ENCODE data around the gene ZNF205. TPM values are rescaled to one million over a fixed set of nuclear protein-coding genes. Genes with fewer than 3 reads are reported as not detected.
A peak's percentile ranks its signal among the peaks of the same experiment; 100 is the strongest.

ZNF205 gene
- total and polyA plus RNA-seq, 9 of the 15 experiments (the other 6 are each of a cell fraction or from before 2014, with no cell fraction given) = 2.4 to 11.8 (median 5.1) TPM; not detected in 2

DNA sequence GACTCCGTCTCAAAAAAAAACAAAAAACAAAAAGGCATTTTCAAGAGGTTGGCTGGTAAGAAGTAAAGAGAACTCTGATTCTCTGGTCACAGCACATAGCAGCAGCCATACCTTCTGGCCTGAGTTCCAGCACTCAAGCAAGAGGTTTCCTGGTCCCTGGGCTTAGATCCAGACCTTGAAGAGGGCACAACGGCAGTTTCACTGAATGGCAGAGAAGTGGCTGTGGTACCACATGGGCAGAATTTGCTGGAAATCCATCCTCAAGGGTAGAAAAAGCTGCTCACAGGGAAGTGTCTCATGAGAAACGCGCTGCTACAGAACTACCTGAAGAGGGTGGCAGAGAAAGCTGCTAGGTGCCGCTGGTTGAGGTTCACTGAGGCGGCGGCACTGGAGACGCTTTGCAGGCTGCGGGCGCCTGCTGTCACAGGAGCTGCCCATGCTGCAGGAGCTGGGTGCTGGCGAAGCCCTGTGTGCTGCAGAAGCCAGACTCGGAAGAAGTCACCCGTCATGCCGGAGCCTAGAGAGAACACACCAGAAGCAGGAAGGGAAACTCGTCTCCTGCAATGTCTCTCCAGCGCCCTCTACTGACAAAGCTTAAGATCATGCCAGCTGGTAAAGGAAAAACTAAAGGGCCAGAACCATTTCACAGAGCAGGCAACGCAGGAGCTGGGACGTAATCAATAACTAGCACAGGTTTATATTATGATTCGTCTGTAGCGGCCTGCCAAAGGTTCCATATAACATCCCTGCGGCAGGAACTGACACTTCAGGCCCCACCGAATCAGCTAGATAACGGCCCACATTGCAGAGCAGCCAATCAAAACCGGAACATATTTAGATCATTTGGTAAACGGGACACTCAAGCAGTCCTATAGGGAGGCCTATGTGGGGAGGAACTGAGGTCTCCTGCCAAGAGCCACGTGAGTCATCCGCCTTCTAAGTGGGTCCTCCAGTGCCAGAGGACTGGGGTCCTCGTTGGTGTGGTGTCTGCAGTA lies 17.0 kb downstream of the ZNF205 start:
- in situ Hi-C loops (cut with MboI) = no loop called here
- CTCF ChIA-PET (ENCODE audit: low intra/inter-chr PET ratio) = interaction anchor here (0.7 to 2.7 kb wide), 5 partner anchors 21 to 71 kb away, joined by 4 to 20 read pairs (median 9); no protein-coding TSS in a partner anchor
- BruUV-seq (replicated peaks) = no TSS peak
- ATAC-seq (peak; percentile 77), DNase-seq (ENCODE audit: extremely low read depth in 1 of 4, low spot score in 3 of 4) (peak in 3 of 4 experiments; percentile 37 to 91 (median 49)), FAIRE-seq (peak; percentile 88)
- Histone ChIP-seq H3K27ac (ENCODE audit: extremely low read depth, low read depth, low read length) (peak overlapping the region; percentile 40), H2AFZ (ENCODE audit: low read depth, low read length) (peak overlapping the region; percentile 76), H3K4me2 (ENCODE audit: insufficient read depth, low read length) (peak overlapping the region; percentile 92), H3K4me3 (peak overlapping the region; percentile 40), H3K9ac (ENCODE audit: insufficient read depth in 1 of 2, low read depth in 2 of 2, low read length in 2 of 2) (peak overlapping the region; percentile 55 to 88), H3K79me2 (ENCODE audit: control insufficient read depth, insufficient read depth, low read length) (peaks cover 18% of the 10 kb centered on the region), H3K9me3 (replicated peaks; ENCODE audit: control insufficient read depth, insufficient read depth, low read depth, low read length) (no peaks in the 10 kb centered on the region), H3K4me1 (replicated peaks in 1 of 2; ENCODE audit: control insufficient read depth in 2 of 2, insufficient read depth in 2 of 2, low read length in 2 of 2) (peaks cover 15 to 24% of the 10 kb centered on the region in 2 experiments; a peak in 4 of 5 replicates), H3K36me3 (ENCODE audit: control insufficient read depth, insufficient read depth, low read length) (peaks cover 19% of the 10 kb centered on the region), H3K27me3 (ENCODE audit: control insufficient read depth in 2 of 2, insufficient read depth in 2 of 2, low read length in 2 of 2) (no peaks in the 10 kb centered on the region), H4K20me1 (replicated peaks; ENCODE audit: control insufficient read depth, insufficient read depth, low read length) (no peaks in the 10 kb centered on the region), H3K9me1 (ENCODE audit: control insufficient read depth, insufficient read depth, low read length) (no peaks in the 10 kb centered on the region)
- intact Hi-C loops (cut with micrococcal nuclease) = loop anchor here (1.0 kb wide), 2 partner anchors 37 to 70 kb away; no protein-coding TSS in a partner anchor
- POLR2A ChIA-PET = interaction anchor here (0.5 to 2.9 kb wide), 15 partner anchors 8 to 306 kb away, joined by 3 to 17 read pairs (median 4); partner anchors contain the start of genes IL32 and ZSCAN10
- WGBS (ENCODE audit: insufficient coverage, low coverage, missing lambda C conversion rate) = 12% methylated on average over 28 of the region's 28 CpGs
- peak; percentile 40; the same call in 1 of the 2 replicates for TF ChIP-seq SMARCA4 (IDR thresholded peaks at IDR 0.05)
- TF ChIP-seq SOX6 (IDR thresholded peaks at IDR 0.05) = 0 out of 2 replicates have a peak, but pooled peaks have one; percentile 56
- TF ChIP-seq, protein P1, sequence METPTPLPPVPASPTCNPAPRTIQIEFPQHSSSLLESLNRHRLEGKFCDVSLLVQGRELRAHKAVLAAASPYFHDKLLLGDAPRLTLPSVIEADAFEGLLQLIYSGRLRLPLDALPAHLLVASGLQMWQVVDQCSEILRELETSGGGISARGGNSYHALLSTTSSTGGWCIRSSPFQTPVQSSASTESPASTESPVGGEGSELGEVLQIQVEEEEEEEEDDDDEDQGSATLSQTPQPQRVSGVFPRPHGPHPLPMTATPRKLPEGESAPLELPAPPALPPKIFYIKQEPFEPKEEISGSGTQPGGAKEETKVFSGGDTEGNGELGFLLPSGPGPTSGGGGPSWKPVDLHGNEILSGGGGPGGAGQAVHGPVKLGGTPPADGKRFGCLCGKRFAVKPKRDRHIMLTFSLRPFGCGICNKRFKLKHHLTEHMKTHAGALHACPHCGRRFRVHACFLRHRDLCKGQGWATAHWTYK (CRISPR knock-in tag; IDR thresholded peaks at IDR 0.05) = 0 out of 2 replicates have a peak, but pooled peaks have one; percentile 66
- TF ChIP-seq POLR2AphosphoS2 (IDR thresholded peaks at IDR 0.05; ENCODE audit: low read length) = peak; percentile 85; the same call in 1 of the 2 replicates
- TF ChIP-seq RUNX1 (IDR thresholded peaks at IDR 0.05; ENCODE audit: low read depth) = peak; percentile 40; the same call in 1 of the 2 replicates
- no peak for TF ChIP-seq DMBX1 (CRISPR knock-in tag; IDR thresholded peaks at IDR 0.05; ENCODE audit: borderline replicate concordance)
- TF ChIP-seq, protein P2, sequence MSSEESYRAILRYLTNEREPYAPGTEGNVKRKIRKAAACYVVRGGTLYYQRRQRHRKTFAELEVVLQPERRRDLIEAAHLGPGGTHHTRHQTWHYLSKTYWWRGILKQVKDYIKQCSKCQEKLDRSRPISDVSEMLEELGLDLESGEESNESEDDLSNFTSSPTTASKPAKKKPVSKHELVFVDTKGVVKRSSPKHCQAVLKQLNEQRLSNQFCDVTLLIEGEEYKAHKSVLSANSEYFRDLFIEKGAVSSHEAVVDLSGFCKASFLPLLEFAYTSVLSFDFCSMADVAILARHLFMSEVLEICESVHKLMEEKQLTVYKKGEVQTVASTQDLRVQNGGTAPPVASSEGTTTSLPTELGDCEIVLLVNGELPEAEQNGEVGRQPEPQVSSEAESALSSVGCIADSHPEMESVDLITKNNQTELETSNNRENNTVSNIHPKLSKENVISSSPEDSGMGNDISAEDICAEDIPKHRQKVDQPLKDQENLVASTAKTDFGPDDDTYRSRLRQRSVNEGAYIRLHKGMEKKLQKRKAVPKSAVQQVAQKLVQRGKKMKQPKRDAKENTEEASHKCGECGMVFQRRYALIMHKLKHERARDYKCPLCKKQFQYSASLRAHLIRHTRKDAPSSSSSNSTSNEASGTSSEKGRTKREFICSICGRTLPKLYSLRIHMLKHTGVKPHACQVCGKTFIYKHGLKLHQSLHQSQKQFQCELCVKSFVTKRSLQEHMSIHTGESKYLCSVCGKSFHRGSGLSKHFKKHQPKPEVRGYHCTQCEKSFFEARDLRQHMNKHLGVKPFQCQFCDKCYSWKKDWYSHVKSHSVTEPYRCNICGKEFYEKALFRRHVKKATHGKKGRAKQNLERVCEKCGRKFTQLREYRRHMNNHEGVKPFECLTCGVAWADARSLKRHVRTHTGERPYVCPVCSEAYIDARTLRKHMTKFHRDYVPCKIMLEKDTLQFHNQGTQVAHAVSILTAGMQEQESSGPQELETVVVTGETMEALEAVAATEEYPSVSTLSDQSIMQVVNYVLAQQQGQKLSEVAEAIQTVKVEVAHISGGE (CRISPR knock-in tag; IDR thresholded peaks at IDR 0.05) = peak in 1 of 3 experiments; percentile 86; a peak in 2 of 6 replicates
- TF ChIP-seq BRD9 (IDR thresholded peaks at IDR 0.05; ENCODE audit: low read depth, partially characterized antibody) = peak; percentile 54
- no peak for TF ChIP-seq ZNF766 (CRISPR knock-in tag; conservative IDR thresholded peaks at IDR 0.05)
- TF ChIP-seq, protein P3, sequence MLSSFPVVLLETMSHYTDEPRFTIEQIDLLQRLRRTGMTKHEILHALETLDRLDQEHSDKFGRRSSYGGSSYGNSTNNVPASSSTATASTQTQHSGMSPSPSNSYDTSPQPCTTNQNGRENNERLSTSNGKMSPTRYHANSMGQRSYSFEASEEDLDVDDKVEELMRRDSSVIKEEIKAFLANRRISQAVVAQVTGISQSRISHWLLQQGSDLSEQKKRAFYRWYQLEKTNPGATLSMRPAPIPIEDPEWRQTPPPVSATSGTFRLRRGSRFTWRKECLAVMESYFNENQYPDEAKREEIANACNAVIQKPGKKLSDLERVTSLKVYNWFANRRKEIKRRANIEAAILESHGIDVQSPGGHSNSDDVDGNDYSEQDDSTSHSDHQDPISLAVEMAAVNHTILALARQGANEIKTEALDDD (IDR thresholded peaks at IDR 0.05) = peak; percentile 31; the same call in 1 of the 2 replicates
- TF ChIP-seq GABPB2 (CRISPR knock-in tag; conservative IDR thresholded peaks at IDR 0.05) = no peak
- TF ChIP-seq GATAD2B (IDR thresholded peaks at IDR 0.05; ENCODE audit: borderline replicate concordance) = no peak
- peak; percentile 76 for TF ChIP-seq ELF1 (tag; IDR thresholded peaks at IDR 0.05)
